A549 (cell line): ENCODE data around the gene DAZAP1.

Experiments
- BHLHE40 ChIP-seq: IDR thresholded peaks from 2 replicates; pipeline ENCODE4 v1.6.1; 2012; ENCODE audit warnings: low read depth, low read length, inconsistent platforms
- E2F6 ChIP-seq: IDR thresholded peaks from 2 replicates; pipeline ENCODE4 v1.6.1; 2012; ENCODE audit warnings: low read depth, borderline replicate concordance
- EP300 ChIP-seq, 2 experiments: fragments of >200 bp; sonication (Bioruptor Twin); formaldehyde crosslinking; IDR thresholded peaks; 2 replicates in 1 of 2; 3 replicates in 1 of 2; pipeline ENCODE4 v1.6.1; 2016 to 2017
- HOXA7 ChIP-seq: fragments of 250-450 bp; sonication (Bioruptor Pico); IDR thresholded peaks from 2 replicates; pipeline ENCODE4 v1.5.0; 2020; ENCODE audit warnings: mild to moderate bottlenecking, moderate library complexity
- KDM1A ChIP-seq: fragments of 200-600 bp; sonication (generic); IDR thresholded peaks from 2 replicates; pipeline ENCODE4 v1.6.1; 2016; ENCODE audit warnings: low read depth, mild to moderate bottlenecking
- KDM5A ChIP-seq: fragments of 200-600 bp; sonication (generic); IDR thresholded peaks from 2 replicates; pipeline ENCODE4 v1.6.1; 2016; ENCODE audit warnings: antibody characterized with exemption, mild to moderate bottlenecking
- MAX ChIP-seq: IDR thresholded peaks from 2 replicates; pipeline ENCODE4 v1.6.1; 2012
- MYC ChIP-seq: IDR thresholded peaks from 2 replicates; pipeline ENCODE4 v1.6.1; 2012; ENCODE audit warnings: mild to moderate bottlenecking, inconsistent platforms, low read length, improper control_type of control experiment, borderline replicate concordance
- POLR2A ChIP-seq: IDR thresholded peaks from 2 replicates; pipeline ENCODE4 v1.6.1; 2012; ENCODE audit warnings: mild to moderate bottlenecking, low read length
- RAD21 ChIP-seq, 2 experiments: fragments of >200 bp in 1 of 2; sonication (Bioruptor Twin) in 1 of 2; formaldehyde crosslinking in 1 of 2; IDR thresholded peaks in 1 of 2; conservative IDR thresholded peaks in 1 of 2; 2 replicates in 1 of 2; 3 replicates in 1 of 2; pipeline ENCODE4 v1.6.1; 2012 to 2018; ENCODE audit warnings: inconsistent platforms in 1 of 2
- RCOR1 ChIP-seq: fragments of 150-350 bp; IDR thresholded peaks from 2 replicates; pipeline ENCODE4 v1.6.1; 2014; ENCODE audit warnings: antibody characterized with exemption, low read length, low read depth
- TF ChIP-seq, protein P1 (sequence below): fragments of >200 bp; sonication (Bioruptor Twin); formaldehyde crosslinking; IDR thresholded peaks from 3 replicates; pipeline ENCODE4 v1.5.1; 2016
- TF ChIP-seq, protein P2 (sequence below): fragments of 450-650 bp; IDR thresholded peaks from 2 replicates; pipeline ENCODE4 v1.6.1; 2014; ENCODE audit warnings: antibody characterized with exemption
- TF ChIP-seq, protein P3 (sequence below): fragments of 250-450 bp; sonication (Bioruptor Pico); IDR thresholded peaks from 2 replicates; pipeline ENCODE4 v1.5.0; 2021; ENCODE audit warnings: mild to moderate bottlenecking, moderate library complexity, borderline replicate concordance

DNA sequence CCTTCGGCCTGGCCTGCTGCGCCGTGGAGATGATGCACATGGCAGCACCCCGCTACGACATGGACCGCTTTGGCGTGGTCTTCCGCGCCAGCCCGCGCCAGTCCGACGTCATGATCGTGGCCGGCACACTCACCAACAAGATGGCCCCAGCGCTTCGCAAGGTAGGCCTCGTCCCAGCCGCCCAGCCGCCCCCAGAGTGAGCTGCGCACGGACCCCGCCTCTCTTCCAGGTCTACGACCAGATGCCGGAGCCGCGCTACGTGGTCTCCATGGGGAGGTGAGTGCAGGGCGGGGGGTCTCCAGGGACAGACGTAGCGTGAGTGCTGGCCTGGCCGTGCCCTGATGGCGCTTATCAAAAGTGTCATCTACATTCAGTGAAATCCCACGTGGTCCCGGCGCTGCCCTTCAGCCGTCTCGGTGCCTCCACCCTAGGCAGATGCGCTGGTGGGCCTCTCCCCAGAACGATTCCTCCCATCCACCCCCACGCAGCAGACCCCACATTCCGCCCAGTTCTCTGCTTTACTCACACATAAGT, 16.4 kb upstream of the DAZAP1 start:
- TF ChIP-seq MAX (no peak), RAD21 (conservative IDR thresholded peaks at IDR 0.05 in 1 of 2, IDR thresholded peaks at IDR 0.05 in 1 of 2) (no peak), BHLHE40 (no peak), EP300 (IDR thresholded peaks at IDR 0.05) (no peak), HOXA7 (CRISPR knock-in tag) (no peak), POLR2A (no peak), KDM1A (no peak), E2F6 (no peak), KDM5A (no peak), MYC (no peak), RCOR1 (no peak)
- TF ChIP-seq, protein P1, sequence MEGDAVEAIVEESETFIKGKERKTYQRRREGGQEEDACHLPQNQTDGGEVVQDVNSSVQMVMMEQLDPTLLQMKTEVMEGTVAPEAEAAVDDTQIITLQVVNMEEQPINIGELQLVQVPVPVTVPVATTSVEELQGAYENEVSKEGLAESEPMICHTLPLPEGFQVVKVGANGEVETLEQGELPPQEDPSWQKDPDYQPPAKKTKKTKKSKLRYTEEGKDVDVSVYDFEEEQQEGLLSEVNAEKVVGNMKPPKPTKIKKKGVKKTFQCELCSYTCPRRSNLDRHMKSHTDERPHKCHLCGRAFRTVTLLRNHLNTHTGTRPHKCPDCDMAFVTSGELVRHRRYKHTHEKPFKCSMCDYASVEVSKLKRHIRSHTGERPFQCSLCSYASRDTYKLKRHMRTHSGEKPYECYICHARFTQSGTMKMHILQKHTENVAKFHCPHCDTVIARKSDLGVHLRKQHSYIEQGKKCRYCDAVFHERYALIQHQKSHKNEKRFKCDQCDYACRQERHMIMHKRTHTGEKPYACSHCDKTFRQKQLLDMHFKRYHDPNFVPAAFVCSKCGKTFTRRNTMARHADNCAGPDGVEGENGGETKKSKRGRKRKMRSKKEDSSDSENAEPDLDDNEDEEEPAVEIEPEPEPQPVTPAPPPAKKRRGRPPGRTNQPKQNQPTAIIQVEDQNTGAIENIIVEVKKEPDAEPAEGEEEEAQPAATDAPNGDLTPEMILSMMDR: no peak
- TF ChIP-seq, protein P2, sequence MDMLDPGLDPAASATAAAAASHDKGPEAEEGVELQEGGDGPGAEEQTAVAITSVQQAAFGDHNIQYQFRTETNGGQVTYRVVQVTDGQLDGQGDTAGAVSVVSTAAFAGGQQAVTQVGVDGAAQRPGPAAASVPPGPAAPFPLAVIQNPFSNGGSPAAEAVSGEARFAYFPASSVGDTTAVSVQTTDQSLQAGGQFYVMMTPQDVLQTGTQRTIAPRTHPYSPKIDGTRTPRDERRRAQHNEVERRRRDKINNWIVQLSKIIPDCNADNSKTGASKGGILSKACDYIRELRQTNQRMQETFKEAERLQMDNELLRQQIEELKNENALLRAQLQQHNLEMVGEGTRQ: no peak
- TF ChIP-seq, protein P3, sequence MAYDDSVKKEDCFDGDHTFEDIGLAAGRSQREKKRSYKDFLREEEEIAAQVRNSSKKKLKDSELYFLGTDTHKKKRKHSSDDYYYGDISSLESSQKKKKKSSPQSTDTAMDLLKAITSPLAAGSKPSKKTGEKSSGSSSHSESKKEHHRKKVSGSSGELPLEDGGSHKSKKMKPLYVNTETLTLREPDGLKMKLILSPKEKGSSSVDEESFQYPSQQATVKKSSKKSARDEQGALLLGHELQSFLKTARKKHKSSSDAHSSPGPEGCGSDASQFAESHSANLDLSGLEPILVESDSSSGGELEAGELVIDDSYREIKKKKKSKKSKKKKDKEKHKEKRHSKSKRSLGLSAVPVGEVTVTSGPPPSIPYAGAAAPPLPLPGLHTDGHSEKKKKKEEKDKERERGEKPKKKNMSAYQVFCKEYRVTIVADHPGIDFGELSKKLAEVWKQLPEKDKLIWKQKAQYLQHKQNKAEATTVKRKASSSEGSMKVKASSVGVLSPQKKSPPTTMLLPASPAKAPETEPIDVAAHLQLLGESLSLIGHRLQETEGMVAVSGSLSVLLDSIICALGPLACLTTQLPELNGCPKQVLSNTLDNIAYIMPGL: no peak
